Heart right ventricle (tissue), 16 donors: ENCODE measurements around the gene MCTP1. TPM values are rescaled to one million over a fixed set of nuclear protein-coding genes. Genes with fewer than 3 reads are reported as not detected.
A peak's percentile ranks its signal among the peaks of the same experiment; 100 is the strongest.

Source experiments
- ATAC-seq, 8 donors: fragments of 200-7000 bp; cut with Tn5 transposase; one replicate each; pipeline ENCODE4 v1.9.1; 2020; ENCODE audit warnings: mild to moderate bottlenecking in 8 of 8, moderate library complexity in 8 of 8, moderate number of reproducible peaks in 1 of 8
- DNase-seq, 2 donors: peaks; one replicate each; pipeline ENCODE4 v3.0.0-alpha.2; 2020
- H3K27ac ChIP-seq, 10 donors: fragments of 200-600 bp; sonication (generic) in 2 of 10; one replicate each; pipeline versions ENCODE4 v1.5.0 to v1.8.0; 2020 to 2022; ENCODE audit warnings: mild to moderate bottlenecking in 3 of 10
- H3K27me3 ChIP-seq, 7 donors: fragments of 200-600 bp; one replicate each; pipeline ENCODE4 v1.8.0; 2021 to 2022; ENCODE audit warnings: mild to moderate bottlenecking in 2 of 7
- H3K36me3 ChIP-seq, 9 donors: fragments of 200-600 bp; sonication (generic) in 1 of 9; one replicate each; pipeline versions ENCODE4 v1.5.0 to v1.8.0; 2020 to 2022; ENCODE audit warnings: mild to moderate bottlenecking in 2 of 9
- H3K4me1 ChIP-seq, 9 donors: fragments of 200-600 bp; sonication (generic) in 1 of 9; one replicate each; pipeline versions ENCODE4 v1.5.0 to v1.8.0; 2020 to 2022; ENCODE audit warnings: mild to moderate bottlenecking in 4 of 9
- H3K4me3 ChIP-seq, 10 donors: fragments of 200-600 bp; sonication (generic) in 2 of 10; one replicate each; pipeline versions ENCODE4 v1.5.0 to v1.8.0; 2020 to 2022; ENCODE audit warnings: mild to moderate bottlenecking in 7 of 10, moderate library complexity in 2 of 10
- H3K9me3 ChIP-seq, 11 donors: fragments of 200-600 bp in 10 of 11; sonication (generic) in 2 of 11; one replicate each; pipeline versions ENCODE4 v1.5.0 to v1.8.0; 2013 to 2022; ENCODE audit warnings: mild to moderate bottlenecking in 2 of 11, control low read depth in 1 of 11, moderate library complexity in 1 of 11
- CTCF ChIP-seq, 9 donors: fragments of 200-600 bp; sonication (generic) in 2 of 9; IDR thresholded peaks; one replicate each; pipeline versions ENCODE4 v1.5.0 to v1.8.0; 2021 to 2022; ENCODE audit warnings: antibody characterized with exemption in 9 of 9, mild to moderate bottlenecking in 5 of 9, moderate library complexity in 1 of 9
- WGBS, 2 donors: extraction: QIAGEN DNeasy Blood & Tissue Kit; methylation state at CpG; one replicate each; pipeline ENCODE4 v1.1.7; 2013; ENCODE audit warnings: inconsistent platforms in 1 of 2; 5-methylcytosine and 5-hydroxymethylcytosine counted together
- intact Hi-C, 10 donors: fragments of 100-400 bp; cut with DNase I; formaldehyde crosslinking; loops; one replicate each; pipeline versions ENCODE4 v1.11.1 to v1.14.2; 2022
- polyA plus RNA-seq, 2 donors: library from polyadenylated mRNA; stranded (reverse); fragments of 200-250 nt; gene quantifications; one replicate each; pipeline ENCODE4 v1.2.3, GENCODE V29; 2013
- total RNA-seq, 10 donors: library from RNA; stranded (reverse); fragmentation: NEBNext Ultra II Directional in 3 of 10; extraction: Animal tissue kit (Norgen Biotek cat#: 25700) in 3 of 10; gene quantifications; one replicate each; pipeline versions ENCODE4 v1.2.1 to v1.2.4, GENCODE V29; 2021 to 2023
- donor health status: Arrhythmogenic right ventricular cardiomyopathy.
- donor health status: ischemic (EF 13 %, LVEDD 7.1; RV severe dilation, severe dysfunction).
- donor health status: healthy with polysubstance abuse.
- donor health status: DM: no; HTN: yes; CAD: no.
- donor health status: DM: no; HTN: no; CAD: no.
- donor health status: ischemic (EF 25% LVEDD 6.9; RV normal size, moderate dysfunction).
- donor health status: ischemic (EF 25% LVEDD 5.7; RV mildly dilated, moderate dysfunction).
- donor health status: healthy.
- donor health status: DM: yes; HTN: yes; CAD: no.
- donor health status: Ischemic cardiomyopathy.
- donor health status: ischemic (EF 35%, LVEDD 5.7; RV mildly dilated, moderate dysfunction).
- donor health status: nonischemic (EF 11% LVEDD 7.7; RV severe dilation, severe dysfunction).
- donor health status: DM: yes; HTN: yes; CAD: no.
- donor health status: PGD.
- donor health status: ischemic (EF 29% LVEDD 5.4; RV normal size, mild dysfunction).
- donor health status: nonischemic (EF 23%, LVEDD 6.1; RV moderate dilation, normal function).

The MCTP1 gene
- total and polyA plus RNA-seq, 12 donors = 1.3 to 19.7 (median 5.3) TPM

DNA sequence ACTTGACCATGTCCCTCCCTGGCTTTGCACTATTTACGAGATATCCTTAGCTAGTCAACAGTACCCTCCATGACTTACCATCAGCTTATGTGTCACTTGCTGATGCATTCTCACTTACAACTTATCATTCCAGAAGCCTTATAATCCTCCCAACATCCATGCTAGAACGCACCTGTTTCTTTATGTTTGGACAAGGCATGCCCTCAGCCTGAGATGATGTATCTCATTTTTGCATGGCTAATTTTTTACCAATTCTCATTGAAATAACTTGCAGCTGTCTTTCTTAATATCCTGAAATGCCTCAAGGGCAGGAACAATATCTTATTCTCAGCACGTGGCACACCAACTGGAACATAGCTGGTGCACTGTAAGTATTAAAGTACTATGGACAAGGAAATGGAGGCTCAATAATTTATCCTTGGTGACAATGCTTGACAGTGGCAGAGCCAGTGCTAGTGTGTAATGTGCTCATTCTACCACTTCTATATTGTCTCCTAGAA, 384.8 kb downstream of the MCTP1 start:
- no peaks in the 10 kb centered on the region for H3K27me3 ChIP-seq
- TF ChIP-seq CTCF (IDR thresholded peaks at IDR 0.05) = no peak
- peaks cover 0 to 30% (median 0%) of the 10 kb centered on the region in 9 donors for H3K36me3 ChIP-seq
- intact Hi-C loops = no loop called here
- H3K9me3 ChIP-seq = no peaks in the 10 kb centered on the region
- no peak for ATAC-seq
- H3K4me1 ChIP-seq = no peaks in the 10 kb centered on the region
- no peak for DNase-seq
- no peak overlapping the region for H3K4me3 ChIP-seq
- no peak overlapping the region for H3K27ac ChIP-seq
- WGBS, 2 donors = 74 to 84% methylated on average over 3 of the region's 3 CpGs

DNA sequence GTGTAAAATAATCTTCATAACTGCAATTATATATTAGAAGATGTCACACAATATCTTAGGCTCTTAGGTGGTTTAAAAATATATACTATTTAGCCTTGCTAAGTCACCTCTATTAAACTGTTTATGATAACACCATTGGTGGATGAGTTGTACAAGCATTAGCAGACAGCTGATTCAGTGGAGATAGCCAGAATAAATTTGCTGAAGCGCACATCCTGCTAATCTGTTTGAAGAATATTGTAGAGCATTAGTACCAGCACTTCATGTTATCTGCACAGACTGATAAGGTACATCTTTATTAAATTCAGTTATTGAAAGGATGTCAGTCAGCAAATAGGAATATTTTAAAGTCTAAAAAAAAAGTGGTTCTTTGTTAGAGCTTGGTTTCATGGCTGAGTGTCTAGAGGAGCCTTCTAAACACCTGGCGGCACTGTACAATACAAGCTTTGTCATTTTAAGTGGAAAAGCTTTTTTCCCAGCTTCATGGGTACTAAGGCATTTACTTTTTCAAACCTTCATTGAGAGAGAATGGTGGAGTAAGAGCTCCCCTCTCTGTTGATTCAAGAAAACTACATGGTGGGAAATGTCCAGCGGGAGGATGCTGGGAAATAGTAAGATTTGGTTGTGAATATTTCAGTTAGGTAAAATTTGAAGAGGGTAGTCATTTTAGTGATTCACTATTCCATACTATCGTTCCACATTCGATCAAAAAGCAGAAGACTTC, 391.3 kb downstream of the MCTP1 start:
- TF ChIP-seq CTCF (IDR thresholded peaks at IDR 0.05) = peak in 5 of 9 donors; percentile 7 to 35 (median 24)
- intact Hi-C loops = no loop called here
- WGBS, 2 donors = 38 to 42% methylated on average over 5 of the region's 5 CpGs

GRCh38 chr5:94891972-94892371, 392.9 kb downstream of the MCTP1 start:
- TF ChIP-seq CTCF (IDR thresholded peaks at IDR 0.05) = no peak
- Histone ChIP-seq H3K9me3 (no peaks in the 10 kb centered on the region), H3K4me1 (no peaks in the 10 kb centered on the region), H3K27ac (no peak overlapping the region), H3K4me3 (no peak overlapping the region), H3K36me3 (peaks cover 0 to 61% (median 0%) of the 10 kb centered on the region in 9 donors), H3K27me3 (no peaks in the 10 kb centered on the region)
- DNase-seq (no peak), ATAC-seq (no peak)
- intact Hi-C loops = no loop called here
- WGBS, 2 donors = 92 to 95% methylated on average over 9 of the region's 9 CpGs

More for the DNA sequence above, 391.3 kb downstream of the MCTP1 start:
- Histone ChIP-seq H3K27ac (no peak overlapping the region), H3K27me3 (no peaks in the 10 kb centered on the region), H3K36me3 (peaks cover 0 to 45% (median 0%) of the 10 kb centered on the region in 9 donors), H3K9me3 (no peaks in the 10 kb centered on the region), H3K4me1 (no peaks in the 10 kb centered on the region), H3K4me3 (no peak overlapping the region)
- ATAC-seq (no peak), DNase-seq (no peak)

GRCh38 chr5:94891565-94891964, 393.3 kb downstream of the MCTP1 start:
- whole genome bisulfite sequencing, 2 donors = 92 to 95% methylated on average over 5 of the region's 5 CpGs
- TF ChIP-seq CTCF (IDR thresholded peaks at IDR 0.05) = no peak
- intact Hi-C loops = no loop called here
- no peak for DNase-seq
- Histone ChIP-seq H3K4me1 (no peaks in the 10 kb centered on the region), H3K27me3 (no peaks in the 10 kb centered on the region), H3K9me3 (no peaks in the 10 kb centered on the region), H3K36me3 (peaks cover 0 to 65% (median 0%) of the 10 kb centered on the region in 9 donors), H3K27ac (no peak overlapping the region), H3K4me3 (no peak overlapping the region)
- ATAC-seq = no peak
